ENCODE results near the gene ECE1. TPM values are rescaled to one million over a fixed set of nuclear protein-coding genes. Genes with fewer than 3 reads are reported as not detected.
A peak's percentile ranks its signal among the peaks of the same experiment; 100 is the strongest.

ECE1 gene
- total RNA-seq, 4 donors from 2014 or later, result 105 to 122 (median 112) TPM

- no peaks in the 10 kb centered on the region for H3K9me3 ChIP-seq
- peak overlapping the region in 2 of 4 donors; percentile 10 to 12 for H3K27ac ChIP-seq
- DNase-seq, result peak in 2 of 3 donors; percentile 73 to 75
- TF ChIP-seq CTCF (IDR thresholded peaks at IDR 0.05), result no peak
- TF ChIP-seq POLR2A (IDR thresholded peaks at IDR 0.05), result no peak
- H3K36me3 ChIP-seq, result no peaks in the 10 kb centered on the region
- H3K4me1 ChIP-seq, result peaks cover 0 to 64% (median 8%) of the 10 kb centered on the region in 4 donors
- no peaks in the 10 kb centered on the region for H3K27me3 ChIP-seq
- H3K4me3 ChIP-seq, result no peak overlapping the region
Measured at GRCh38 chr1:21302747-21303715, 12.8 kb upstream of the ECE1 start.

- no peaks in the 10 kb centered on the region for H3K9me3 ChIP-seq
- no peak for DNase-seq
- no peak overlapping the region for H3K4me3 ChIP-seq
- no peaks in the 10 kb centered on the region for H3K36me3 ChIP-seq
- H3K27ac ChIP-seq, result no peak overlapping the region
- TF ChIP-seq CTCF (IDR thresholded peaks at IDR 0.05), result no peak
- no peak for TF ChIP-seq POLR2A (IDR thresholded peaks at IDR 0.05)
- H3K27me3 ChIP-seq, result no peaks in the 10 kb centered on the region
- peaks cover 0 to 54% (median 8%) of the 10 kb centered on the region in 4 donors for H3K4me1 ChIP-seq
Measured at GRCh38 chr1:21301794-21302440, 11.7 kb upstream of the ECE1 start.

- H3K27ac ChIP-seq, result no peak overlapping the region
- no peaks in the 10 kb centered on the region for H3K27me3 ChIP-seq
- H3K9me3 ChIP-seq, result no peaks in the 10 kb centered on the region
- no peak overlapping the region for H3K4me3 ChIP-seq
- peaks cover 0 to 46% (median 9%) of the 10 kb centered on the region in 4 donors for H3K4me1 ChIP-seq
- DNase-seq, result no peak
- TF ChIP-seq CTCF (IDR thresholded peaks at IDR 0.05) (no peak), POLR2A (IDR thresholded peaks at IDR 0.05) (no peak)
- no peaks in the 10 kb centered on the region for H3K36me3 ChIP-seq
Measured at GRCh38 chr1:21300774-21301173, 10.5 kb upstream of the ECE1 start.

- Histone ChIP-seq H3K27me3 (no peaks in the 10 kb centered on the region), H3K27ac (peak overlapping the region in 3 of 4 donors; percentile 13 to 74 (median 44)), H3K9me3 (no peaks in the 10 kb centered on the region), H3K36me3 (no peaks in the 10 kb centered on the region), H3K4me1 (peaks cover 0 to 41% (median 13%) of the 10 kb centered on the region in 4 donors), H3K4me3 (no peak overlapping the region)
- DNase-seq, result no peak
- TF ChIP-seq POLR2A (IDR thresholded peaks at IDR 0.05) (no peak), CTCF (IDR thresholded peaks at IDR 0.05) (no peak)
Measured at GRCh38 chr1:21299780-21300395, 9.6 kb upstream of the ECE1 start.

- H3K27ac ChIP-seq, result peak overlapping the region in 2 of 4 donors; percentile 44 to 74
- peaks cover 0 to 46% (median 15%) of the 10 kb centered on the region in 4 donors for H3K4me1 ChIP-seq
- TF ChIP-seq POLR2A (IDR thresholded peaks at IDR 0.05), result no peak
- no peak for TF ChIP-seq CTCF (IDR thresholded peaks at IDR 0.05)
- H3K36me3 ChIP-seq, result no peaks in the 10 kb centered on the region
- H3K4me3 ChIP-seq, result no peak overlapping the region
- H3K9me3 ChIP-seq, result no peaks in the 10 kb centered on the region
- peak in 2 of 3 donors; percentile 72 to 73 for DNase-seq
- no peaks in the 10 kb centered on the region for H3K27me3 ChIP-seq
Measured at GRCh38 chr1:21298981-21299391, 8.7 kb upstream of the ECE1 start.
